Epithelial cell of prostate (primary cell): ENCODE measurements around the gene SKI.
"Not testable (repeated sequence)": the region's sequence is repeated elsewhere in the genome, so short reads cannot be mapped to it uniquely, and the experiment has no call there.

Experiments
- DNase-seq: peaks from one replicate; pipeline ENCODE4 v3.0.0-alpha.2; 2011; ENCODE audit warnings: low read depth, low spot score
- H3K27ac ChIP-seq: fragments of 450-650 bp; 2 replicates; pipeline ENCODE4 v1.5.1; 2017; ENCODE audit warnings: mild to moderate bottlenecking

The SKI gene

DNA sequence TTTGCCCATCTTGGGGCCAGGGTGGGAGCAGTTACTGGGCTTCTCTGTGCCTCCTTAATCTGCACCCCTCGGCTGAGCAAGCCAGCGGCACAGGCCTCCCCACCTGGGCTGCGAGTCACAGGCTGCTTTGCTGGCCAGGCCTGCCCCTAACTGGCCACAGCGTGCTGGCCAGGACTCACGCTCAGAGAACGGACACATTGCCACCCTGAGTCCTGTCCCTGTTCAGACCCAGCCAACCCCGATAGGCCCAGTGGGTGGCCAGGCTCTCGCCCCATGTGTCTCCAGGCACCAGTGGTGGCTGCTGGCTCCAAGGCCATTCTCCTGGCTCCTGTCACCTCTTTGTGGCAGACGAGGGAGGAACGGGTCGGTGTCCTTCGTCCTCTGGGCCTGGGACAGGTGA lies 101.9 kb downstream of the SKI start:
- no peak overlapping the region for H3K27ac ChIP-seq
- no peak for DNase-seq

DNA sequence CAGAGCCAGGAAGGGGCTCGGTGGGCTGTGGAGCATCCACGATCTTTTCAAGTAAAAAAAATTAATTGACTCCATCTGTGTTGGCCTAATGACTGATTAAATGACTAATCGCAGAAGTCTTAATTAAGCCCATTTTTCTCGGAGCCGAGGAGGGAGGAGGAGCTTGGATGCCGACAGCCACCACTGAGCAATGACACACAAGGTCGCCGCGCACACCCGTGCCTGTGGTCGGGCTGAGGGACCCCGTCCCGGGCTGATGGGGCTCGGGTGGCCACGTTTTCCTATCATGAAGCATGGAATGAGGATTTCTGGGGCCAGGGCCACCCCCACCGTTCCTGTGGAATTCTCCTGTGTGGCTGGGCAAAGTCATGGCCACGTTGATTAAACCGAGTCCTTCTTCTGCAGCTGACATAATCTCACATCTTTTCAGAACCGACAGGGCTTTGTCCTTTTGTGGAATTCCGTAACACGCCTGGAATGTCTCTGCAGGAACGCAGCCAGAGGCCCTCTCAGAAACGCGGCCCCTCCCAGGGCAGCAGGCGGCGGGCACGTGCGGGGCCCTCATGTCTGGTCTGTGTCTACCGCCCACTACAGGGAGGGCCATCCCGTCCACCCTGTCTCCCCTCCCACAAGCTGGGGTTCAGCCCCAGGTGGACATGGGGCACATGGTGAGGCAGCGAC lies 102.5 kb downstream of the SKI start:
- no peak overlapping the region for H3K27ac ChIP-seq
- no peak for DNase-seq

DNA sequence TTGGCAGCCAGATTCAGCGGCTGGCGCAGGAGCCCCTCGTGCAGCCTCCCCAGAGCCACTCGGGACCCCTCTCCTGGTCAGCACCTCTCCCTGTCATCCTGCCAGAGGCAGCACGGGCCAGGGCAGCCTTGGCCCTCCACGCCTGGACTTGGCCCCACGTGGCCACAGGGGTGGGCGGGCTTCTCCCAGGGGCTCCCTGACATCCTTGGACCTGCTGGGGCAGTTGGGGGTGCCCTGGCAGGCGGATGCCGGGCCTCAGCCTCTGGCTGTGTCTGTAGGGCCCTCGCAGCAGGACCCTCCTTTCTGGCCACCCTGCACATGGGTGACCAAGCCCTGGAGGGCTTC lies 103.1 kb downstream of the SKI start:
- no peak for DNase-seq
- no peak overlapping the region for H3K27ac ChIP-seq

DNA sequence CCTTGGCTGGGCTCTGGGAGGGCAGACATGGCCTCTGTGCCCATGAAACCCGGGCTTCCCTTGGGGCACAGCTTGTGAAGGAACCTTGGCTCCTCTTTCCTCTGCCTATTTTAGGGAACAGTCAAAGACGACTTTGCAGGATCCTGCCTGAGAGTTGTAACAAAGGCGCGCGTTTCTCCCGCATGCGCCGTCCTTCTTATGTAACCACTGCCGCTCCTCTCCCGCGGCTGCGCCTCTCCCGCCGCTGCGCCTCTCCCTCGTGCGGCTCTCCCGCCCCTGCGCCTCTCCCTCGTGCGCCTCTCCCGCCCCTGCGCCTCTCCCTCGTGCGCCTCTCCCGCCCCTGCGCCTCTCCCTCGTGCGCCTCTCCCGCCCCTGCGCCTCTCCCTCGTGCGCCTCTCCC lies 103.5 kb downstream of the SKI start:
- not testable (repeated sequence) for DNase-seq, H3K27ac ChIP-seq

DNA sequence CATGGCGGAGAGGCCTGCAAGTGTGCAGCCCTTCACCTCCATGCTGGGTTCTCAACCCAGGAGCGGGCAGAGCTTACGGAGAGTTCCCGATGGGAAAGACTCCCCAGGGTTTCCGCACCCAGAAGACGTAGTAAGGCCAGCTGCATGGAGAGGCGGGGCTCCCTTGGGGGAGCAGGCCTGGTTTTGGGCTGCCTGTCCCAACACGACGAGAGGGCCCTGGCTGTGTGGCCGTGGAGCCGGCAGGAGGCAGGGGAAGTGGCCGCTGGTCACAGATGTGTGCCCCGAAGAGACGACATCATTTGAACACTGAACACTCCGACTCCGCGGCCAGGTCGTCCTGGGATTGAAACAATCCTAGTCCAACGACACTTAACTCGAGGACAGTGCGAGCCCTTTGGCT lies 106.2 kb downstream of the SKI start:
- peak overlapping the region; percentile 64 for H3K27ac ChIP-seq
- DNase-seq: no peak

DNA sequence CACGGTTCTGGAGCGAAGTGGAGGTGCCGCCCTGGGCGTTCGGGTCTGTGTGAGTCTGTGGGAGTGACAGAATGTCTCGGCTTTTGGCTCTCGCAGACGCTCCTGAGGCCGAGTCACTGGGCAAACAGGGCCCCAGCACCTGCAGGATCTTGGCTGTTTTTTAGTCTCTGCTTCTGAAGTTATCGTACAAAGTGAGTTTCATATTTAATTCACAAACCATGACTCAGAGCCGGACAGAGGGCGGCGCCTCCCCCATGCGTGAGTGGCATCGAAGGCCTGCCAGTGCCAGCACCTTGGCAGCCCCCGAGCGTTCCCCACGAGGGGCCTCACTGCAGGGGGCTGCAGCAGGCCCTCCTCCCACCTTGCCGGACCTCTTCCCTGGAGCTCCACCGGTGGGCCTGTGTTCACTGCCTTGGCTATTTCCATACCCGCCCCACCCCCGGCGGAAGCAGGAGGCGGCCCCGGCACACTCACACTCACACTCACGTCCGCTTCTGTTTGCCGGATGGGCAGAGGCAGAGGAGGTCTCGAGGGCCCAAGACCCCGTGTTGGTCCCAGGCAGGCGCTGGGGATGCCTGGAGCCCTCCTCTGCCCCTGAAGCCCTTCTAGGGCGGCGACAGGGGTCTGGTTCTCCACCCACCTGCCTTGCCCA lies 106.9 kb downstream of the SKI start:
- DNase-seq: no peak
- H3K27ac ChIP-seq: peak overlapping the region; percentile 64

DNA sequence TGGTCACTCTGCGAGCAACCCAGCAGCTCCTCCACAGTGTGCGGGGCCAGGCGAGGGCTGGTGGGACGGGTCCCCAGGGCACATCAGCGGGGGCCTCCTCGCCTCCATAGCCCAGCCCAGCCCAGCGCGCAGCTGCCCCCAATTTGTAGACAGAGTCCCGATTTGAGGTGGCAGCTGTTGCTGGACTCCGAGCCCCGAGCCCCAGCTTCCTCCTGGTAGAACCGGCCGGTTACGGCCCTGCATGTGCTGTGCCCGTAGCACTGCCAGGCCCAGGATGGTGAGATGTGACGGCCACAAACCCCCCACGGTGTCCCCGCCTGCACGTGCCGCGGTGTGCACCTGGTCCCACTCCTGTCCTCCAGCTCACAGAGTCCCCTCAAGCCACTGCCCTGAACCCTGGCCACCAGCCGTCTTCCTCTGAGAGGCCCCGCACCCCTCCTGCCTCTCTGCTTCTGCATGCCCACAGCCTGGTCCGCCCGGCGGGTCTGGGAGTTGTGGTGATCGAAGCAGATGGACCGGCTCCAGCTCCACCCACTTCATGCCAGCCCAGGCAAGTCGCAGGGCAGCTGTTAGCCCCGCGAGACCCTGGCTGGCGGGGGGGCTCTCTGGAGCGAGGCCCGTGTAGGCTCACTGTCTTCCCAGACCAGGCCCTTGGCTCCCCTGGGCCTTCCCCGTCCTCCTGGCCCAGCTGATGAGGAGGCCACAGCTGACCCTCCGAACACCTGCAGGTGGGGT lies 107.8 kb downstream of the SKI start:
- no peak for DNase-seq
- H3K27ac ChIP-seq: no peak overlapping the region

DNA sequence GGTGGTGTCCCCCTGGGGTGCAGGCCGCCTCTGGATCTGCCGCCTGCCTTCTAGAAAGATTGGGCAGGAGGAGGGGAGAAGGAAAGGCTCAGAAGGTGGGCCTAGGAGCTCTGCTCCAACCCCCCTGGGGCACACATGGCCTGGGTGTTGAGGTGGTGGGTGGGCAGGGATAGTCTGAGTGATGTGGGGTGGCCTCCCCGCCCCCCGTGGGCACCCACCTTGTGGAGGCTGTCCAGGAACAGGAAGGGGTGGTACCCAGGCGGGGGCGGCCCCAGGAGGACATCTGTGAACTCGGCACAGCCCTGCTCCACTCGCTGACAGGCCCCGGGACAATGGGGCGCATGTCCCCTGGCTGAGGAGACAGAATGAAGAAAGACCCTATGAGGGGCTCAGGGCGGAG lies 108.4 kb downstream of the SKI start:
- no peak overlapping the region for H3K27ac ChIP-seq
- DNase-seq: no peak

DNA sequence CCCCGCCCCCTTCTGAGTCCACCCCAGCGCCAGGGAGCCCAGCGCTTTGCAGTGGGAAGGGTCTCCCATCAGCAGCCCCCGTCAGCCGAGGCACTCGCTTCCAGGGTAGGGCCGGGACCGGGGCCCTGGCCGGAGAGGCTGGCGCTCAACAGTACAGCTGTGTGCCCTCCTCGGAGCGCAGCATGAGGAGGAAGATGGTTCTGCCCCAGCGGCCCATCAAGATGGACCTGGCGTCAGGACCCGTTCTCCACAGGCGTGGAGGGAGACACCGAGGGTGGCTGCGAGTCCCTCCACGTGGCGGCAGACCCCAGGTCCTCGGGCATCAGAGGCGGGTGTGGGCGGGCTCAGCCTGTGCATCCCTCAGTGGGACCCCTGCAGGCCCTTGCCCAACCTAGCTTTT lies 109.0 kb downstream of the SKI start:
- H3K27ac ChIP-seq: no peak overlapping the region
- DNase-seq: no peak

DNA sequence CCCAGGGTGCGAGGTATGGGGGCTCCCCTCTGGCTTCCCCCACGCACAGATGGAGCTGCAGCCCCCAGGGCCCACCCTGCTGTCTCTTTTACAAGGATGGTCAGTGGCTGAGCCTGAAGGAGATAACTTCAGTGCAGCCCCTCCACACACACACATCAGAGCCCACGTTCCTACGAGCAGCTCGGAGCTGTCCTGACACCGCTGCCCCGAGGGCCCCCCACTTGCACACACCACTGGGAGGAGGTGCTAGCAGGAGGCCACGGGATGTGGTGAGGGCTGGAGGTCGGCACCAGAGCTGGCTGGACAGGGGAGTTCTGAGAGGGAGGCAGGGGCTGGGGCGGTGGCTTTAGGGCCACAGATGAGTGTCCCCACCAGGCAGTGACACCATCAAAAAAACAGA lies 109.4 kb downstream of the SKI start:
- DNase-seq: no peak
- no peak overlapping the region for H3K27ac ChIP-seq

DNA sequence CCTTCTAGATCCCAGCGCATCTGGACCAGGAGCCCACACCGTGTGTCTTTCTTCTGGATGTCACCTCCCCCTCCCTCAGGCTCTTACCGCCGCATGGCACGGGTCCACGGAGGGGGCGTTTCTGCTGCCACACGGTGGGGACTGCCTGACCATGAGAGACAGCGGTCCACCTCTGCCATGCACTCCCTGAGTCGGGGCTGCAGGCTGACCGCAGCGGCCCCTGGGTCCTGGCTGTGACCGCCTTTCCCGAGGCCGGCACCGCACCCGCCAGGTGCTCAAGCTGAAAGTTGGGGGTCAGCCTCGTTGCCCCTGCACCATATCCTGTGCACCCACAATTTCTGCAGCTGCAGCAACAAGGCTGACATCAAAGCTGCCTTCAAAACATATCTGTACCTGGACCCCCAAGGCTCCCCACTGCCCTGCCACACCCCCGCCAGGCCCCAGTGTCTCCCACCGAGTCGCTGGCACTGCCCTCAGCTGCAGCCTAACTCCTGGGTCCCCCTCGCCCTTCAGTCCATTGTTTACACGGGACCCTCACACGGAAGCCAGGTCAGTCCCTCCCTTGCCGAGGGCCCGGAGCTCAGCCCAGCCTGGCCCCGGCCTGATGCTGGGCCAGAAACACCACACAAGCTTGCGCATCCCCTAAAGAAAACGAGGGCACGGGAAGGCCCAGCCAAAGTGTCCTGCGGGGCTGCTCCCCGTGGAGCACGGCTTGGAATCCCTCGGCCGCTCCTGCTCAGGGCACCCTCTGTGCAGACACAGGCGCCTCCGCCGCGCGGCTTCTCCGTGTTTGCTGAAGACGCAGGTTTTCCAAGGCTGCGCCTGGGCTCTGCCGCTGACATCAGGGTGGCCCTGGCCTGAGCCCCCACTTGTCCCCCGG lies 111.3 kb downstream of the SKI start:
- no peak overlapping the region for H3K27ac ChIP-seq
- DNase-seq: no peak

DNA sequence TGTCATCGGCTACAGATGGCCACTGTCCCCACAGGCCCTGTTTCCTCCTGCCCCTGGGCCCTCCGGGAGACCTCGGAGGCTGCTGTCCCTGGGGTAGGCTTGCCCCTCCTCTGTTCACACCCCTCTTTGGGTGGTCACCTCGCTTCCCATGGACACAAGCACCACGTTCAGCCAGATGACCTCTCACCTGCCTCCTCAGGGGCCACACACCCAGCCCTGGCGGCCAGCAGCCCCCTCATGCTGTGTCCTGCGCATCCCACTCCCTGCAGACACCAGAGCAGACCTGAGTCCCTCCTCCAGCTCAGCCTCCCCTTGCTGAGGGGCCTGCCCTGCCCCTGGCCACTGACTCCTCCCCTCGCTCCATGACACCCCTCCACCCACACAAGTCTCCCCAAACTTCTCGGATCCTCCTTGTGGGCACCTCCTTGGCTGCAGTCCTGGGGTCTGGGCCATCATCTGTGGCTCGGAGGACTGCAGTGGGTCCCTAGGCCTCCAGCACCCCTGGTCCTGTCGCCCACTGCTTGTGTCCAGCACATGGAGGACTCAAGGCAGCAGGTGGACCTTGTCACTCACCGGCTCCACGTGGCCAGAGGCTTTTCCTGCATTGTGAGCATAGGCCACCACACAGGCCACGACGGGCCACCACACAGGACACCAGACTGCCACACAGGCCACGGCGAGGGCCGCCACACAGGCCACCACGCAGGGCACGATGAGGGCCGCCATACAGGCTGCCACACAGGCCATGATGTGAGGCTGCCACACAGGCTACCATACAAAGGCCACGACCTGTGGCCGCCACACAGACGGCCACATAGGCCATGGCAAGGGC lies 112.2 kb downstream of the SKI start:
- H3K27ac ChIP-seq: no peak overlapping the region
- DNase-seq: no peak

DNA sequence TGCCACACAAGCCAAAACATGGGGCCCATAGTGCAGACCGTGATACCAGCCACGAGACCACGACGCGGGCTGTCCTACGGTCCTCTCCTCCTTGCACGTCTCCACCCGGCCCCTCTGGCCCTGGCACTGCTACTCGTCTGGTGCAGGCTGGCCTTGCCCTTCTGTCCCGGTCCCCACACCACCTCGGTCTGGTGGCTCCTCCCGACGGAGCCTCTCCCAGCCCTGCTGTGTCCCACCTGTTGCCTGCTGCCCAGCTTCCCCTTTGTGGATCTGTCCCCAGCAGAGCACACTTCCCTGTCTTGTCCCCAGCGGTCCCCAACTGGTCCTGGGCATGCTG lies 112.8 kb downstream of the SKI start:
- no peak for DNase-seq
- H3K27ac ChIP-seq: no peak overlapping the region

DNA sequence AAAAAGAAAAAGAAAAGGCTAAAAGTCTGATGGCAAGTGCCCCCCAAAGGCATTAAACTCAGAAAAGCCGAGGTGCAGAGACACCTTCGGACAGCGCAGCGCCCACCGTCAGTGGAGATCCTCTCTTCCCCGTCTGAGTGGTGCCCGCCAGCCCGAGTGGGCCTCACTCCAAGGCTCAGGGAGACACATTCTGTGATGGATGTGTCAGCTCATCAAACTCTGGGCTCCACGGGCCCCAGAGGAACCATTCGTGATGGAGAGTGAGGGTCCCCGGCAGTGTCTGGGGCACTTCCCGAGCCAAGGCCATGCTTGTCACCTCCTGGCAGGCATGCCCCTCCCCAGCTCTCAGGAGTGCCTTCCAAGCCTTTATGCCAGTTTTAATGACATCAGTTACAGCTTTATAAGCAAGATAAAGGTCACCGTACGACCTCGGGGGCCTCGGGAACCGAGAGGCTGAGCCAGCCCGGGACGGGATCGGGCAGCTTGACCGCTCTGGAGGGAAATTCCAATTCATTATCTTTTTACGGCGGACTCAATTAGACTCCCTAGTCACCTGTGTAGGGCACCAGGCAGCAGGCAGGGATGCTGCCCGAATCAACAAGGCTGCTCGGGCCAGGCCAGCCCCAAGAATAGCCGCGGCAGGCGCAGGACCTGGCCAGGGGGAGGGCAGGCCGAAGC lies 113.7 kb downstream of the SKI start:
- H3K27ac ChIP-seq: no peak overlapping the region
- DNase-seq: no peak

DNA sequence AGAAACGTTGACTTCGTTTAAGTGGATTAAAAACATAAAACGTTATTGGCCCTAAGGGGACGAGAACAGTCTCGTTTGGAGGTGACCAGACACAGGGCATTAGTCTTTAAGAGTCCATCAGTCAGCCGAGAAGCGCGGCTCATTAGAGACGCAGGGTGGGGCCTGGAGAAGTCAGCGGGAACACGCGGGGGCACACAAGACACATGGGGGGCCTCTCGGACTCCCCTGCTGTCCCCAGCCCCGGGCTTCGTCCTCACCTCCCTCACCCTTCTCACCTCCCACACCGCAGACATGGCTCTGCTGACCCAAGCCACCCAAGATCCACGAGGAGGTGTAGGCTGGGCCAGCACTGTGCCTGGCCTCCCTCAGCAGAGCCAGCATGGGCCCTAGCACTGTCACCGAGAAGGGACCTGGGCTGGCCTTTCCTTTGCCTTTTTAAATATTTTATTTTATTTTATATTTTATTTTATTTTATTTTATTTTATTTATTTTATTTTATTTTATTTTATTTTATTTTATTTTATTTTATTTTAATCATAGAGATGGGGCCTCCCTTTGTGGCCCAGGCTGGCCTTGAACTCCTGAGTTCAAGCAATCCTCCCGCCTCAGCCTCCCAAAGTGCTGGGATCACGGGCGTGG lies 114.4 kb downstream of the SKI start:
- no peak overlapping the region for H3K27ac ChIP-seq
- DNase-seq: no peak

DNA sequence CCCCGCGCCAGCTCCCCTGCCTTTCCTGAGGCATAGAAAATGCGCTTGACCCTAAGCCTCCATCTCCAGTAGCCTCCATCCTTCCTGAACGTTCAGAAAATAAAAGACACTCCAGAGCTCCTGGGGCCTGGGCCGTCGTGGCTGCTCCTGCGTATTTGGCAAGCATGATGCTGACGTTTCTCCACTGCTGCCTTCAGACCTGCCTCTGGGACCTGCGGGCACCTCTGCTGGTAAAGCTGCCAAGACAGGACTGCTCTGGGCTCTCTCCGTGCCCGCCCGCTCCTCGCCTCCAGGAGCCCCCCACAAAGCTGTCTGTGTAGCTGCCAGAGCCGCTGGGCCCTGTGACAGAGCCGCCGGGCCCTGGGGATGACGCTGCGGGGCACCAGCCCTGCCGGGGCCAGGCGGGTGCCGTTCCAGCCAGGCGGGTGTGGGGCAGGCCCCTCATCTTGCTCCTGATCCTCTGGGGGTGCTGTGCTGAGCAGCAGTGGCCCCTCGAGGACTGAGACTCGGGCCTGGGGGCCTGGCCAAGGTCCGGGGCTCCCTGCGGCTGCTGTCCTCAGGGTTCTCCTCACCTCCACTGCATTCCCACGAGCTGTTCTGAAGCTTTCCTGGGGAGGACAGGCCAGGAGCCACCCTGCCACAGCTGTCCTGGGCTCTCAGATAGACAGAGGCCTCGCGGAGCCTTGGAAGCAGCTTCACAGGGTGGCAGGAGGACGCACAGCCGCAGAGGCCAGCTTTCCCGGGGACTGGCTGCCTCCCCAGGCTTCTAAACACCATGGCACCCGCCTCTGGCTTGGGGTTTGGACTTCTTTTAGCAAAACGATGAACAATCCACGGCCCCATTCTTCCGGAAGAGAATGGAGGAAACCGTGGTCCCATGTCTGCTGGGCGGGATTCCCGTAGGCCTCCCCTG lies 115.2 kb downstream of the SKI start:
- no peak overlapping the region for H3K27ac ChIP-seq
- no peak for DNase-seq

DNA sequence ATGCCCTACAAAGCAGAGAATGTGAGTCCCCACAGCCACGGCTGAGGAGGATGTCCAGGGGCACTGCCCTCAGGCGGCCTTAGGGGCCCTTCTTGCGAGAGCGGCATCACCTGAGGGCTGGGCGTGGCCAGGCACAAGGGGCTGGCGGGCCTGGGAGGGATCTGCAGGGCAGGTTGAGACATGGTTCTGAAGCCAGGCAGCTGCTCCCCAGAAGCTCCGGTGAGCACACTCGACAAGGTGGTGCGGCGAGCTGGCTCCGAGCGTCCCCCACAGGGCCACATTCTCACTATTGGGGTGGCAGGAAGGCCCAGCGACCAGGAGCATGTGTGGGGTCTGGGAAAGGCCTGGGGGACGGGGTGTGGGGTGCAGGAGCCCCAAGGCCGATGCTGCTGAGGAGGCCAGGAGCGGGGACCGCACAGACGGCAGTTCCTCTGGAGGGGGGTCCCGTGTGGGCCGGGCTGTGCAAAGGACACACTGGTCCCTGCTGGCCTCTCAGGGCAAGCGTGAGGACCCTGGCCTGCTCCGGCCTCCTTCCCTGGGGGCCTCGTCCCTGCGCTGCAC lies 116.1 kb downstream of the SKI start:
- peak; percentile 27 for DNase-seq

More for the DNA sequence above, 116.1 kb downstream of the SKI start:
- H3K27ac ChIP-seq: no peak overlapping the region
